Astrocyte (in vitro differentiated cells and primary cell): Measurements from ENCODE around the gene CRELD1. TPM values are rescaled to one million over a fixed set of nuclear protein-coding genes. Genes with fewer than 3 reads are reported as not detected.

Experiments used
- DNase-seq: peaks from one replicate; pipeline ENCODE4 v3.0.0-alpha.2; 2010; ENCODE audit warnings: low read depth
- FAIRE-seq: peaks from 2 replicates; lab custom pipeline; 2011; peaks lifted over from hg19 to GRCh38; lab: Jason Lieb, UNC
- H2AFZ ChIP-seq: 2 replicates; pipeline ENCODE4 v1.6.0; 2012; ENCODE audit warnings: low read depth, low read length, inconsistent platforms
- H3K27ac ChIP-seq: 2 replicates; pipeline ENCODE4 v1.5.1; 2011; ENCODE audit warnings: low read depth, low read length, inconsistent platforms
- H3K27me3 ChIP-seq: 2 replicates; pipeline ENCODE4 v1.6.0; 2011; ENCODE audit warnings: low read length, inconsistent platforms; ENCODE audit not compliant: insufficient read depth
- H3K36me3 ChIP-seq: 2 replicates; pipeline ENCODE4 v1.5.1; 2011; ENCODE audit warnings: low read length, inconsistent platforms; ENCODE audit not compliant: insufficient read depth
- H3K4me1 ChIP-seq: 2 replicates; pipeline ENCODE4 v1.5.1; 2011; ENCODE audit warnings: low read length, inconsistent platforms; ENCODE audit not compliant: insufficient read depth
- H3K4me2 ChIP-seq: 2 replicates; pipeline ENCODE4 v1.6.0; 2012; ENCODE audit warnings: low read length, inconsistent platforms
- H3K4me3 ChIP-seq: 2 replicates; pipeline ENCODE4 v1.5.1; 2011; ENCODE audit warnings: low read depth, mild to moderate bottlenecking, low read length, inconsistent platforms; ENCODE audit not compliant: insufficient read depth
- H3K79me2 ChIP-seq: 2 replicates; pipeline ENCODE4 v1.6.0; 2012; ENCODE audit warnings: mild to moderate bottlenecking, low read length, inconsistent platforms; ENCODE audit not compliant: insufficient read depth
- H3K9ac ChIP-seq: 2 replicates; pipeline ENCODE4 v1.6.0; 2012; ENCODE audit warnings: mild to moderate bottlenecking, low read length, inconsistent platforms
- H3K9me3 ChIP-seq: 2 replicates; pipeline ENCODE4 v1.5.1; 2012; ENCODE audit warnings: low read depth, mild to moderate bottlenecking, low read length, inconsistent platforms; ENCODE audit not compliant: insufficient read depth
- H4K20me1 ChIP-seq: 2 replicates; pipeline ENCODE4 v1.6.0; 2012; ENCODE audit warnings: low read length, inconsistent platforms; ENCODE audit not compliant: insufficient read depth
- H3K27ac Mint-ChIP-seq: one replicate; pipeline ENCODE4 v1.8.0; 2021; ENCODE audit warnings: mild to moderate bottlenecking, mixed read lengths; ENCODE audit not compliant: unreplicated experiment
- H3K27me3 Mint-ChIP-seq: one replicate; pipeline ENCODE4 v1.8.0; 2021; ENCODE audit warnings: low read depth, mixed read lengths; ENCODE audit not compliant: unreplicated experiment
- H3K36me3 Mint-ChIP-seq: one replicate; pipeline ENCODE4 v1.8.0; 2021; ENCODE audit warnings: low read depth, mixed read lengths; ENCODE audit not compliant: unreplicated experiment
- H3K4me1 Mint-ChIP-seq: one replicate; pipeline ENCODE4 v1.8.0; 2021; ENCODE audit warnings: low read depth, mixed read lengths; ENCODE audit not compliant: unreplicated experiment
- H3K4me3 Mint-ChIP-seq: one replicate; pipeline ENCODE4 v1.8.0; 2021; ENCODE audit warnings: mild to moderate bottlenecking, moderate library complexity, mixed read lengths; ENCODE audit not compliant: unreplicated experiment
- H3K9me3 Mint-ChIP-seq: one replicate; pipeline ENCODE4 v1.8.0; 2021; ENCODE audit warnings: mild to moderate bottlenecking, mixed read lengths; ENCODE audit not compliant: unreplicated experiment
- CTCF ChIP-seq: IDR thresholded peaks from 2 replicates; pipeline ENCODE4 v1.5.1; 2011; ENCODE audit warnings: low read depth, mild to moderate bottlenecking, inconsistent platforms, low read length, moderate library complexity; ENCODE audit not compliant: insufficient read depth
- EZH2 ChIP-seq: IDR thresholded peaks from 2 replicates; pipeline ENCODE4 v1.6.1; 2012; ENCODE audit warnings: mild to moderate bottlenecking, low read length, inconsistent platforms; ENCODE audit not compliant: insufficient read depth
- total RNA-seq: library from RNA; stranded (reverse); gene quantifications from 2 replicates; pipeline ENCODE4 v1.2.1, GENCODE V29; 2021

The CRELD1 gene
- total RNA-seq, 1 donor from 2014 or later, result 18.8 TPM

GRCh38 chr3:9906480-9906879 lies 27.2 kb upstream of the CRELD1 start:
- Mint-ChIP-seq H3K27ac (no peak overlapping the region), H3K4me1 (peaks cover 23% of the 10 kb centered on the region), H3K36me3 (peaks cover 4% of the 10 kb centered on the region), H3K9me3 (peaks cover 1% of the 10 kb centered on the region), H3K4me3 (no peak overlapping the region), H3K27me3 (no peaks in the 10 kb centered on the region)
- DNase-seq (no peak), FAIRE-seq (no peak)
- Histone ChIP-seq H3K9ac (no peak overlapping the region), H3K4me1 (peaks cover 16% of the 10 kb centered on the region), H3K4me2 (no peak overlapping the region), H2AFZ (no peak overlapping the region), H3K79me2 (no peaks in the 10 kb centered on the region), H3K9me3 (no peaks in the 10 kb centered on the region), H3K27ac (no peak overlapping the region), H3K27me3 (no peaks in the 10 kb centered on the region), H3K36me3 (no peaks in the 10 kb centered on the region), H4K20me1 (no peaks in the 10 kb centered on the region), H3K4me3 (no peak overlapping the region)
- TF ChIP-seq CTCF, result no peak
- TF ChIP-seq EZH2, result no peak

- no peak overlapping the region for H3K4me2 ChIP-seq
- H3K27ac Mint-ChIP-seq, result no peak overlapping the region
- H3K9me3 ChIP-seq, result no peaks in the 10 kb centered on the region
- no peaks in the 10 kb centered on the region for H3K27me3 ChIP-seq
- H3K4me3 ChIP-seq, result no peak overlapping the region
- H3K4me3 Mint-ChIP-seq, result no peak overlapping the region
- no peaks in the 10 kb centered on the region for H3K36me3 ChIP-seq
- H3K4me1 Mint-ChIP-seq, result peaks cover 12% of the 10 kb centered on the region
- H2AFZ ChIP-seq, result no peak overlapping the region
- H3K9me3 Mint-ChIP-seq, result peaks cover 9% of the 10 kb centered on the region
- DNase-seq (no peak), FAIRE-seq (no peak)
- H3K27me3 Mint-ChIP-seq, result no peaks in the 10 kb centered on the region
- H4K20me1 ChIP-seq, result no peaks in the 10 kb centered on the region
- H3K9ac ChIP-seq, result no peak overlapping the region
- peaks cover 9% of the 10 kb centered on the region for H3K4me1 ChIP-seq
- peaks cover 10% of the 10 kb centered on the region for H3K36me3 Mint-ChIP-seq
- H3K27ac ChIP-seq, result no peak overlapping the region
- TF ChIP-seq EZH2 (no peak), CTCF (no peak)
- no peaks in the 10 kb centered on the region for H3K79me2 ChIP-seq
Measured at GRCh38 chr3:9908286-9908685, 25.3 kb upstream of the CRELD1 start.

- no peak overlapping the region for H3K4me3 Mint-ChIP-seq
- H3K27ac ChIP-seq, result no peak overlapping the region
- H2AFZ ChIP-seq, result no peak overlapping the region
- H3K36me3 Mint-ChIP-seq, result peaks cover 10% of the 10 kb centered on the region
- H3K9ac ChIP-seq, result no peak overlapping the region
- no peaks in the 10 kb centered on the region for H3K27me3 Mint-ChIP-seq
- no peaks in the 10 kb centered on the region for H3K9me3 ChIP-seq
- peaks cover 6% of the 10 kb centered on the region for H3K4me1 ChIP-seq
- H3K36me3 ChIP-seq, result no peaks in the 10 kb centered on the region
- no peaks in the 10 kb centered on the region for H3K27me3 ChIP-seq
- DNase-seq (no peak), FAIRE-seq (no peak)
- TF ChIP-seq CTCF (no peak), EZH2 (no peak)
- no peak overlapping the region for H3K27ac Mint-ChIP-seq
- H4K20me1 ChIP-seq, result no peaks in the 10 kb centered on the region
- H3K4me3 ChIP-seq, result no peak overlapping the region
- H3K9me3 Mint-ChIP-seq, result peaks cover 9% of the 10 kb centered on the region
- H3K79me2 ChIP-seq, result no peaks in the 10 kb centered on the region
- no peak overlapping the region for H3K4me2 ChIP-seq
- H3K4me1 Mint-ChIP-seq, result peaks cover 5% of the 10 kb centered on the region
Measured at GRCh38 chr3:9909221-9910013, 24.2 kb upstream of the CRELD1 start.
